ENCODE measurements around the gene CAPRIN1. TPM values are rescaled to one million over a fixed set of nuclear protein-coding genes. Genes with fewer than 3 reads are reported as not detected.

Gene CAPRIN1
- total RNA-seq = 225 and 235 TPM in 2 replicates

- Histone ChIP-seq H3K27me3 (ENCODE audit: insufficient read depth, low read length) (no peaks in the 10 kb centered on the region), H4K20me1 (ENCODE audit: insufficient read depth, low read length) (peaks cover 33% of the 10 kb centered on the region), H3K9me3 (ENCODE audit: low read depth, low read length) (no peaks in the 10 kb centered on the region), H3K4me1 (ENCODE audit: insufficient read depth, low read length) (peaks cover 20% of the 10 kb centered on the region), H3K27ac (ENCODE audit: low read depth, low read length) (peak within 1 kb of the TSS; percentile 98), H2AFZ (ENCODE audit: low read length) (peak within 1 kb of the TSS; percentile 85), H3K4me3 (ENCODE audit: insufficient read depth, low read length) (peak within 1 kb of the TSS; percentile 91), H3K4me2 (ENCODE audit: insufficient read depth, low read length) (peak within 1 kb of the TSS; percentile 97), H3K79me2 (ENCODE audit: insufficient read depth, low read length) (peaks cover 43% of the 10 kb centered on the region), H3K36me3 (ENCODE audit: insufficient read depth, low read length) (peaks cover 11% of the 10 kb centered on the region)
- no peak for TF ChIP-seq CTCF (IDR thresholded peaks at IDR 0.05; ENCODE audit: extremely low read depth, low read depth, low read length)
- DNase-seq (ENCODE audit: insufficient read length, low spot score, missing footprints) = peak; percentile 99
These were observed at the start of gene CAPRIN1 for GRCh38 chr11:34051349-34052035. Gene CAPRIN1, plus strand, starts transcription at chr11:34051731. Its CDS starts 690 bp downstream, at chr11:34052421.

- H4K20me1 ChIP-seq (ENCODE audit: insufficient read depth, low read length) = no peaks in the 10 kb centered on the region
- no peak for TF ChIP-seq CTCF (IDR thresholded peaks at IDR 0.05; ENCODE audit: extremely low read depth, low read depth, low read length)
- H3K4me1 ChIP-seq (ENCODE audit: insufficient read depth, low read length) = peaks cover 5% of the 10 kb centered on the region
- DNase-seq (ENCODE audit: insufficient read length, low spot score, missing footprints) = no peak
- no peaks in the 10 kb centered on the region for H3K36me3 ChIP-seq (ENCODE audit: insufficient read depth, low read length)
- no peaks in the 10 kb centered on the region for H3K79me2 ChIP-seq (ENCODE audit: insufficient read depth, low read length)
- no peak overlapping the region for H2AFZ ChIP-seq (ENCODE audit: low read length)
- no peaks in the 10 kb centered on the region for H3K9me3 ChIP-seq (ENCODE audit: low read depth, low read length)
- H3K4me3 ChIP-seq (ENCODE audit: insufficient read depth, low read length) = no peak overlapping the region
- H3K27me3 ChIP-seq (ENCODE audit: insufficient read depth, low read length) = peaks cover 28% of the 10 kb centered on the region
- H3K4me2 ChIP-seq (ENCODE audit: insufficient read depth, low read length) = no peak overlapping the region
- H3K27ac ChIP-seq (ENCODE audit: low read depth, low read length) = no peak overlapping the region
These were observed 49.1 kb upstream of the CAPRIN1 start for GRCh38 chr11:34002420-34002819.

GRCh38 chr11:34004236-34004635 lies 47.3 kb upstream of the CAPRIN1 start:
- Histone ChIP-seq H4K20me1 (ENCODE audit: insufficient read depth, low read length) (no peaks in the 10 kb centered on the region), H3K4me2 (ENCODE audit: insufficient read depth, low read length) (no peak overlapping the region), H3K79me2 (ENCODE audit: insufficient read depth, low read length) (no peaks in the 10 kb centered on the region), H3K4me3 (ENCODE audit: insufficient read depth, low read length) (no peak overlapping the region), H3K27ac (ENCODE audit: low read depth, low read length) (no peak overlapping the region), H3K4me1 (ENCODE audit: insufficient read depth, low read length) (no peaks in the 10 kb centered on the region), H3K36me3 (ENCODE audit: insufficient read depth, low read length) (no peaks in the 10 kb centered on the region), H2AFZ (ENCODE audit: low read length) (no peak overlapping the region), H3K27me3 (ENCODE audit: insufficient read depth, low read length) (peaks cover 30% of the 10 kb centered on the region), H3K9me3 (ENCODE audit: low read depth, low read length) (no peaks in the 10 kb centered on the region)
- no peak for TF ChIP-seq CTCF (IDR thresholded peaks at IDR 0.05; ENCODE audit: extremely low read depth, low read depth, low read length)
- no peak for DNase-seq (ENCODE audit: insufficient read length, low spot score, missing footprints)

- no peak for TF ChIP-seq CTCF (IDR thresholded peaks at IDR 0.05; ENCODE audit: extremely low read depth, low read depth, low read length)
- H3K27me3 ChIP-seq (ENCODE audit: insufficient read depth, low read length) = peaks cover 27% of the 10 kb centered on the region
- no peak overlapping the region for H3K27ac ChIP-seq (ENCODE audit: low read depth, low read length)
- H3K36me3 ChIP-seq (ENCODE audit: insufficient read depth, low read length) = no peaks in the 10 kb centered on the region
- no peak overlapping the region for H3K4me2 ChIP-seq (ENCODE audit: insufficient read depth, low read length)
- H3K4me3 ChIP-seq (ENCODE audit: insufficient read depth, low read length) = no peak overlapping the region
- no peak overlapping the region for H2AFZ ChIP-seq (ENCODE audit: low read length)
- H3K4me1 ChIP-seq (ENCODE audit: insufficient read depth, low read length) = no peaks in the 10 kb centered on the region
- H4K20me1 ChIP-seq (ENCODE audit: insufficient read depth, low read length) = no peaks in the 10 kb centered on the region
- no peak for DNase-seq (ENCODE audit: insufficient read length, low spot score, missing footprints)
- no peaks in the 10 kb centered on the region for H3K79me2 ChIP-seq (ENCODE audit: insufficient read depth, low read length)
- H3K9me3 ChIP-seq (ENCODE audit: low read depth, low read length) = no peaks in the 10 kb centered on the region
These were observed 44.7 kb upstream of the CAPRIN1 start for GRCh38 chr11:34006876-34007275.
